H1 (cell line): Measurements from ENCODE around the gene STRN4. TPM values are rescaled to one million over a fixed set of nuclear protein-coding genes. Genes with fewer than 3 reads are reported as not detected.

Experiments
- CHD1 ChIP-seq: IDR thresholded peaks from 2 replicates; pipeline ENCODE4 v1.6.1; 2012; ENCODE audit warnings: low read depth, low read length, improper control_type of control experiment
- POLR2AphosphoS5 ChIP-seq: IDR thresholded peaks from 2 replicates; pipeline ENCODE4 v1.6.1; 2011; ENCODE audit warnings: low read depth, low read length
- polyA plus RNA-seq, 7 experiments: library from polyadenylated mRNA; depleted of rRNA in 3 of 7; stranded (reverse) in 5 of 7; unstranded in 2 of 7; fragments of >200 nt in 5 of 7; fragments of 200-250 nt in 2 of 7; gene quantifications; 1 replicate in 5 of 7; 2 replicates in 1 of 7; 4 replicates in 1 of 7; pipeline versions ENCODE4 v1.2.1 to v1.2.3, GENCODE V29; 2011 to 2013; ENCODE audit warnings: missing spikeins in 2 of 7, mixed read lengths in 2 of 7
- total RNA-seq: library from RNA; stranded (reverse); fragmentation: NEBNext Ultra II Directional; extraction: Animal tissue kit (Norgen Biotek cat#: 25700); gene quantifications from 2 replicates; pipeline ENCODE4 v1.2.1, GENCODE V29; 2021
- TF ChIP-seq, protein P1 (sequence below): fragments of 300-600 bp; sonication (generic); IDR thresholded peaks from 2 replicates; pipeline ENCODE4 v1.7.1; 2012; ENCODE audit warnings: low read length, moderate library complexity, mild to moderate bottlenecking, inconsistent platforms; ENCODE audit not compliant: insufficient replicate concordance

The STRN4 gene
- total and polyA plus RNA-seq, 2 of the 8 experiments (the other 6 are each of a cell fraction or from before 2014, with no cell fraction given): 120 to 187 TPM

DNA sequence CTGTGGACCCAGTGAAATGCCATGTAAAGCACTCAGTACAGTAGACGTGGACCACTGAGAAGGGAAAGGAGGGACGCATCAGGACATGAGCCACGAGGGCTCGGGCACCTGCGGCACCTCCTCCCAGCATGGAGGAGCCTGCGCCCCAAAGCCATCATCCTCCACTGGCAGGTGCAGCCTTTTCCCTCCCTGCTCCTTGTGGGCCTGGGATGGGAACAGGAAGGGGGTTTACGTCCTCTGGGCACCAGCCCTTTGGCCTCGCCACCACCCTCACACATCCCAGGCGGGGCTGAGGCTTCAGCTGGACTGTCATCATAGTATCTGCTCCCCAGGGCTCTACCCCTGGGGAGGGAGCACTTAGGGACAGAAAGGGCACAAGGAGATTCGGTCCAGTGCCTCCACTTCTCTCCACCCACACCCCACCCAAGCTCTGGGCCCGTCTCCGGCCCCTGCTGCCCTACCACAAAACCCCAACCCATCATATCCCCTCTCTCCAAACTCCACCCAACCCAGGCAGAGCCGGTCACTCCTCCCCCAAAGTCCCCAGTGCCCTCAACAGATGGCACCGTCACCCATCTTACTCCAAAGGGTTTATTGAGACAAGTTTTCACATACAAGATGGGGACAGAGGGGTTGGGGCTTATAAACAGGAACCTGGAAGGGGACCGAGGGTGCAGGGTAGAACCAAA, 27.2 kb downstream of the STRN4 start (continued):
- TF ChIP-seq, protein P1, sequence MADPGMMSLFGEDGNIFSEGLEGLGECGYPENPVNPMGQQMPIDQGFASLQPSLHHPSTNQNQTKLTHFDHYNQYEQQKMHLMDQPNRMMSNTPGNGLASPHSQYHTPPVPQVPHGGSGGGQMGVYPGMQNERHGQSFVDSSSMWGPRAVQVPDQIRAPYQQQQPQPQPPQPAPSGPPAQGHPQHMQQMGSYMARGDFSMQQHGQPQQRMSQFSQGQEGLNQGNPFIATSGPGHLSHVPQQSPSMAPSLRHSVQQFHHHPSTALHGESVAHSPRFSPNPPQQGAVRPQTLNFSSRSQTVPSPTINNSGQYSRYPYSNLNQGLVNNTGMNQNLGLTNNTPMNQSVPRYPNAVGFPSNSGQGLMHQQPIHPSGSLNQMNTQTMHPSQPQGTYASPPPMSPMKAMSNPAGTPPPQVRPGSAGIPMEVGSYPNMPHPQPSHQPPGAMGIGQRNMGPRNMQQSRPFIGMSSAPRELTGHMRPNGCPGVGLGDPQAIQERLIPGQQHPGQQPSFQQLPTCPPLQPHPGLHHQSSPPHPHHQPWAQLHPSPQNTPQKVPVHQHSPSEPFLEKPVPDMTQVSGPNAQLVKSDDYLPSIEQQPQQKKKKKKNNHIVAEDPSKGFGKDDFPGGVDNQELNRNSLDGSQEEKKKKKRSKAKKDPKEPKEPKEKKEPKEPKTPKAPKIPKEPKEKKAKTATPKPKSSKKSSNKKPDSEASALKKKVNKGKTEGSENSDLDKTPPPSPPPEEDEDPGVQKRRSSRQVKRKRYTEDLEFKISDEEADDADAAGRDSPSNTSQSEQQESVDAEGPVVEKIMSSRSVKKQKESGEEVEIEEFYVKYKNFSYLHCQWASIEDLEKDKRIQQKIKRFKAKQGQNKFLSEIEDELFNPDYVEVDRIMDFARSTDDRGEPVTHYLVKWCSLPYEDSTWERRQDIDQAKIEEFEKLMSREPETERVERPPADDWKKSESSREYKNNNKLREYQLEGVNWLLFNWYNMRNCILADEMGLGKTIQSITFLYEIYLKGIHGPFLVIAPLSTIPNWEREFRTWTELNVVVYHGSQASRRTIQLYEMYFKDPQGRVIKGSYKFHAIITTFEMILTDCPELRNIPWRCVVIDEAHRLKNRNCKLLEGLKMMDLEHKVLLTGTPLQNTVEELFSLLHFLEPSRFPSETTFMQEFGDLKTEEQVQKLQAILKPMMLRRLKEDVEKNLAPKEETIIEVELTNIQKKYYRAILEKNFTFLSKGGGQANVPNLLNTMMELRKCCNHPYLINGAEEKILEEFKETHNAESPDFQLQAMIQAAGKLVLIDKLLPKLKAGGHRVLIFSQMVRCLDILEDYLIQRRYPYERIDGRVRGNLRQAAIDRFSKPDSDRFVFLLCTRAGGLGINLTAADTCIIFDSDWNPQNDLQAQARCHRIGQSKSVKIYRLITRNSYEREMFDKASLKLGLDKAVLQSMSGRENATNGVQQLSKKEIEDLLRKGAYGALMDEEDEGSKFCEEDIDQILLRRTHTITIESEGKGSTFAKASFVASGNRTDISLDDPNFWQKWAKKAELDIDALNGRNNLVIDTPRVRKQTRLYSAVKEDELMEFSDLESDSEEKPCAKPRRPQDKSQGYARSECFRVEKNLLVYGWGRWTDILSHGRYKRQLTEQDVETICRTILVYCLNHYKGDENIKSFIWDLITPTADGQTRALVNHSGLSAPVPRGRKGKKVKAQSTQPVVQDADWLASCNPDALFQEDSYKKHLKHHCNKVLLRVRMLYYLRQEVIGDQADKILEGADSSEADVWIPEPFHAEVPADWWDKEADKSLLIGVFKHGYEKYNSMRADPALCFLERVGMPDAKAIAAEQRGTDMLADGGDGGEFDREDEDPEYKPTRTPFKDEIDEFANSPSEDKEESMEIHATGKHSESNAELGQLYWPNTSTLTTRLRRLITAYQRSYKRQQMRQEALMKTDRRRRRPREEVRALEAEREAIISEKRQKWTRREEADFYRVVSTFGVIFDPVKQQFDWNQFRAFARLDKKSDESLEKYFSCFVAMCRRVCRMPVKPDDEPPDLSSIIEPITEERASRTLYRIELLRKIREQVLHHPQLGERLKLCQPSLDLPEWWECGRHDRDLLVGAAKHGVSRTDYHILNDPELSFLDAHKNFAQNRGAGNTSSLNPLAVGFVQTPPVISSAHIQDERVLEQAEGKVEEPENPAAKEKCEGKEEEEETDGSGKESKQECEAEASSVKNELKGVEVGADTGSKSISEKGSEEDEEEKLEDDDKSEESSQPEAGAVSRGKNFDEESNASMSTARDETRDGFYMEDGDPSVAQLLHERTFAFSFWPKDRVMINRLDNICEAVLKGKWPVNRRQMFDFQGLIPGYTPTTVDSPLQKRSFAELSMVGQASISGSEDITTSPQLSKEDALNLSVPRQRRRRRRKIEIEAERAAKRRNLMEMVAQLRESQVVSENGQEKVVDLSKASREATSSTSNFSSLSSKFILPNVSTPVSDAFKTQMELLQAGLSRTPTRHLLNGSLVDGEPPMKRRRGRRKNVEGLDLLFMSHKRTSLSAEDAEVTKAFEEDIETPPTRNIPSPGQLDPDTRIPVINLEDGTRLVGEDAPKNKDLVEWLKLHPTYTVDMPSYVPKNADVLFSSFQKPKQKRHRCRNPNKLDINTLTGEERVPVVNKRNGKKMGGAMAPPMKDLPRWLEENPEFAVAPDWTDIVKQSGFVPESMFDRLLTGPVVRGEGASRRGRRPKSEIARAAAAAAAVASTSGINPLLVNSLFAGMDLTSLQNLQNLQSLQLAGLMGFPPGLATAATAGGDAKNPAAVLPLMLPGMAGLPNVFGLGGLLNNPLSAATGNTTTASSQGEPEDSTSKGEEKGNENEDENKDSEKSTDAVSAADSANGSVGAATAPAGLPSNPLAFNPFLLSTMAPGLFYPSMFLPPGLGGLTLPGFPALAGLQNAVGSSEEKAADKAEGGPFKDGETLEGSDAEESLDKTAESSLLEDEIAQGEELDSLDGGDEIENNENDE: no peak
- TF ChIP-seq CHD1: no peak
- TF ChIP-seq POLR2AphosphoS5: peak; percentile 43; the same call in 1 of the 2 replicates
